ENCODE data around the gene PTPN1. TPM values are rescaled to one million over a fixed set of nuclear protein-coding genes. Genes with fewer than 3 reads are reported as not detected.

The PTPN1 gene
- total and polyA plus RNA-seq, 2 of the 4 experiments (the other 2 are of a cell fraction) = 31.7 to 37.4 TPM

DNA sequence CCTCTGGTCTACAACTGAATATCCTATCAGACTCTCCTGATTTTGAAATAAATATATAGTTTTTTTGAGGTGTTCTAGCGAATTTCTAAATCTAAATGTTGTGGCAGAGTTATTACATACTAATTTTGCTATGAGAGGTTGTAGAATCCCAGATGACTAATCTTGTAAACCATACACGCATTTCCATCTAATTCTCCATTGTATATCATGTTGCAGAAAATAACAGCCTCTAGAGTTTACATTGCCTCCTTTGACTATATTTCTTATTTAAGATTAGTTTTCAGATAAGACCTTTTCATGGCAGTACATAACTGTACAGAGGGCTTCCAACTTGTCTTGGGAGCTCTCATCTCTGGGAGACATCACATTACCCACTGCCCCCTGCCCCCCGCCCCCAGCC, 22.9 kb downstream of the PTPN1 start:
- Histone ChIP-seq H3K23ac (ENCODE audit: low read depth, low read length) (peak overlapping the region; percentile 78; the same call in 1 of the 2 replicates), H3K14ac (replicated peaks; ENCODE audit: low read depth, low read length) (peak overlapping the region; percentile 93; the same call in 1 of the 2 replicates), H4K91ac (ENCODE audit: insufficient read depth, low read depth, low read length) (peak overlapping the region; percentile 88; the same call in 1 of the 2 replicates), H3K4me3 (ENCODE audit: insufficient read depth, low read depth, low read length) (no peak overlapping the region), H3K36me3 (ENCODE audit: control insufficient read depth, insufficient read depth, low read length) (peaks cover 4% of the 10 kb centered on the region), H3K79me1 (ENCODE audit: low read depth in 1 of 2, low read length in 2 of 2) (peaks cover 27 to 75% of the 10 kb centered on the region in 2 experiments), H2AFZ (replicated peaks; ENCODE audit: low read length, poor library complexity) (no peak overlapping the region), H4K8ac (ENCODE audit: low read depth in 2 of 2, low read length in 2 of 2) (peak overlapping the region; percentile 57 to 80; a peak in 3 of 4 replicates), H4K20me1 (ENCODE audit: insufficient read depth, low read length) (peaks cover 27% of the 10 kb centered on the region), H3K27ac (ENCODE audit: insufficient read depth, low read length) (peak overlapping the region; percentile 100), H2BK120ac (ENCODE audit: low read depth, low read length) (peak overlapping the region; percentile 87), H2BK5ac (ENCODE audit: low read depth, low read length, poor library complexity, severe bottlenecking) (peak overlapping the region; percentile 98), H3K56ac (ENCODE audit: extremely low read depth, insufficient read depth, low read length) (0 out of 2 replicates have a peak overlapping the region, but pooled peaks have one; percentile 30), H2AK9ac (replicated peaks; ENCODE audit: low read depth, low read length, poor library complexity) (no peak overlapping the region), H3K9me1 (ENCODE audit: insufficient read depth, low read length) (peaks cover 37% of the 10 kb centered on the region), H3K4me2 (ENCODE audit: low read depth, low read length) (peak overlapping the region; percentile 88), H2AK5ac (ENCODE audit: low read depth, low read length) (peak overlapping the region; percentile 84; the same call in 1 of the 2 replicates), H3K27me3 (ENCODE audit: control insufficient read depth, insufficient read depth, low read length) (no peaks in the 10 kb centered on the region), H4K5ac (ENCODE audit: low read depth, low read length) (no peak overlapping the region; the same call in 1 of the 2 replicates), H3K4me1 (ENCODE audit: control insufficient read depth, insufficient read depth, low read length) (peaks cover 50% of the 10 kb centered on the region), H3K18ac (ENCODE audit: low read depth, low read length) (no peak overlapping the region; the same call in 1 of the 2 replicates), H3K9ac (ENCODE audit: low read depth, low read length) (peak overlapping the region; percentile 57; the same call in 1 of the 2 replicates), H2BK15ac (ENCODE audit: low read depth, low read length) (peak overlapping the region; percentile 70; the same call in 2 of the 3 replicates), H3K9me3 (ENCODE audit: control insufficient read depth, insufficient read depth, low read length) (no peaks in the 10 kb centered on the region), H3K4ac (ENCODE audit: low read depth, low read length) (peak overlapping the region; percentile 93), H2BK20ac (ENCODE audit: low read depth, low read length) (peak overlapping the region; percentile 93)
- TF ChIP-seq RAD21 (IDR thresholded peaks at IDR 0.05; ENCODE audit: low read length) (no peak), FOS (IDR thresholded peaks at IDR 0.05; ENCODE audit: low read depth, low read length) (0 out of 2 replicates have a peak, but pooled peaks have one; percentile 35)
- BruUV-seq (replicated peaks) = no TSS peak
- dilution Hi-C loops (cut with HindIII; ENCODE audit: low sequenced_read_pairs, unreplicated experiment) = no loop called here
- intact Hi-C loops (cut with micrococcal nuclease) = loop anchor here (2.0 kb wide), 1 partner anchor 14 kb away; no protein-coding TSS in a partner anchor
- CTCF ChIA-PET = no interaction called here
- WGBS, 2 experiments (ENCODE audit: extremely low coverage in 2 of 2, insufficient read length in 1 of 2) = no CpG with 5 or more reads among the region's 3 CpGs
- in situ Hi-C loops (cut with MboI; ENCODE audit: low sequenced_read_pairs) = no loop called here
- POLR2A ChIA-PET (ENCODE audit: unreplicated experiment) = no interaction called here
- ATAC-seq (ENCODE audit: low read depth) = peak; percentile 60
- peak; percentile 81 for DNase-seq
